H1 (cell line): ENCODE results near the gene ADRM1. TPM values are rescaled to one million over a fixed set of nuclear protein-coding genes. Genes with fewer than 3 reads are reported as not detected.

Source experiments
- CTCF ChIA-PET: fragments of 300-600 bp; sonication (Branson Sonifier 250); formaldehyde crosslinking; loops from one replicate; lab custom pipeline; 2021; ENCODE audit not compliant: partially characterized antibody; lab: Charles Lee
- POLR2A ChIA-PET: fragments of 300-600 bp; sonication (Branson Sonifier 250); formaldehyde crosslinking; loops from one replicate; lab custom pipeline; 2021; ENCODE audit warnings: inconsistent platforms; ENCODE audit not compliant: partially characterized antibody; lab: Charles Lee
- DNase-seq, 2 experiments: peaks; one replicate each; pipeline versions ENCODE4 v3.0.0 to v3.0.0-alpha.2; 2010 to 2022; ENCODE audit warnings: low spot score in 2 of 2, low read depth in 1 of 2, mixed read lengths in 1 of 2
- FAIRE-seq: peaks from 2 replicates; lab custom pipeline; 2011; peaks lifted over from hg19 to GRCh38; lab: Jason Lieb, UNC
- H2AFZ ChIP-seq: 2 replicates; pipeline ENCODE4 v1.8.1; 2012; ENCODE audit warnings: low read length, inconsistent platforms
- H2AK5ac ChIP-seq: 2 replicates; pipeline ENCODE4 v1.6.1; 2013; ENCODE audit warnings: low read depth, low read length
- H2BK120ac ChIP-seq: replicated peaks from 2 replicates; pipeline ENCODE3; 2013; ENCODE audit warnings: low read depth, low read length, inconsistent platforms
- H2BK12ac ChIP-seq: 2 replicates; pipeline ENCODE4 v1.6.1; 2013; ENCODE audit warnings: low read depth, low read length
- H2BK15ac ChIP-seq: 2 replicates; pipeline ENCODE4 v1.6.1; 2013; ENCODE audit warnings: low read length
- H2BK20ac ChIP-seq: 2 replicates; pipeline ENCODE4 v1.6.1; 2013; ENCODE audit warnings: low read length
- H2BK5ac ChIP-seq: 2 replicates; pipeline ENCODE4 v1.6.1; 2013; ENCODE audit warnings: low read depth, low read length
- H3K14ac ChIP-seq: 2 replicates; pipeline ENCODE4 v1.6.1; 2013; ENCODE audit warnings: inconsistent platforms; ENCODE audit not compliant: insufficient read length
- H3K18ac ChIP-seq: 2 replicates; pipeline ENCODE4 v1.6.1; 2013; ENCODE audit warnings: low read length; ENCODE audit errors: extremely low read depth
- H3K23ac ChIP-seq: 2 replicates; pipeline ENCODE4 v1.6.1; 2013; ENCODE audit warnings: inconsistent platforms; ENCODE audit not compliant: insufficient read length
- H3K23me2 ChIP-seq: 2 replicates; pipeline ENCODE4 v1.6.1; 2013; ENCODE audit warnings: low read depth, low read length
- H3K27ac ChIP-seq: 2 replicates; pipeline ENCODE4 v1.6.1; 2011; ENCODE audit warnings: low read depth, low read length, inconsistent platforms
- H3K27me3 ChIP-seq, 4 experiments: replicated peaks in 1 of 4; 1 replicate in 1 of 4; 2 replicates in 3 of 4; pipeline versions ENCODE4 v1.6.1 to v1.8.1; 2011 to 2013; ENCODE audit warnings: low read length in 3 of 4, mild to moderate bottlenecking in 3 of 4, inconsistent platforms in 2 of 4, mixed read lengths in 2 of 4, moderate library complexity in 1 of 4; ENCODE audit not compliant: control insufficient read depth in 3 of 4, insufficient read depth in 3 of 4; ENCODE audit errors: extremely low read depth in 1 of 4
- H3K36me3 ChIP-seq, 4 experiments: 2 replicates each; pipeline versions ENCODE4 v1.6.1 to v1.8.1; 2011 to 2013; ENCODE audit warnings: mild to moderate bottlenecking in 4 of 4, low read length in 3 of 4, moderate library complexity in 2 of 4, control low read depth in 1 of 4, inconsistent platforms in 1 of 4; ENCODE audit not compliant: insufficient read depth in 4 of 4, control insufficient read depth in 2 of 4
- H3K4ac ChIP-seq: replicated peaks from 2 replicates; pipeline ENCODE3; 2013; ENCODE audit warnings: low read length, low read depth, mixed read lengths, inconsistent platforms; ENCODE audit not compliant: insufficient read length
- H3K4me1 ChIP-seq, 4 experiments: replicated peaks in 1 of 4; 1 replicate in 1 of 4; 2 replicates in 3 of 4; pipeline versions ENCODE4 v1.6.1 to v1.8.1; 2011 to 2013; ENCODE audit warnings: low read length in 3 of 4, inconsistent platforms in 2 of 4, mixed read lengths in 1 of 4; ENCODE audit not compliant: insufficient read depth in 4 of 4, control insufficient read depth in 3 of 4
- H3K4me2 ChIP-seq, 2 experiments: 2 replicates each; pipeline versions ENCODE4 v1.6.1 to v1.8.1; 2011 to 2013; ENCODE audit warnings: low read depth in 2 of 2, low read length in 2 of 2, control low read depth in 1 of 2, inconsistent platforms in 1 of 2, mild to moderate bottlenecking in 1 of 2; ENCODE audit not compliant: insufficient read depth in 1 of 2
- H3K4me3 ChIP-seq, 4 experiments: fragments of 200-600, 300-600 bp in 1 of 4; sonication (generic), shearing (Covaris generic), sonication (Bioruptor Twin) in 1 of 4; 2 replicates each; pipeline versions ENCODE4 v1.5.1 to v1.8.1; 2011 to 2016; ENCODE audit warnings: low read length in 4 of 4, low read depth in 3 of 4, control low read depth in 2 of 4, inconsistent platforms in 2 of 4, mild to moderate bottlenecking in 2 of 4, mixed read lengths in 1 of 4, moderate library complexity in 1 of 4; ENCODE audit not compliant: insufficient read depth in 2 of 4; ENCODE audit errors: extremely low read depth in 1 of 4
- H3K56ac ChIP-seq: replicated peaks from 2 replicates; pipeline ENCODE3; 2013; ENCODE audit warnings: low read depth, mild to moderate bottlenecking, mixed read lengths, low read length, inconsistent platforms; ENCODE audit not compliant: insufficient read length
- H3K79me1 ChIP-seq: 2 replicates; pipeline ENCODE4 v1.6.1; 2013; ENCODE audit warnings: low read depth, low read length, control low read depth
- H3K79me2 ChIP-seq, 2 experiments: 2 replicates each; pipeline versions ENCODE4 v1.6.1 to v1.8.1; 2012 to 2013; ENCODE audit warnings: low read length in 2 of 2, mild to moderate bottlenecking in 2 of 2, inconsistent platforms in 1 of 2; ENCODE audit not compliant: insufficient read depth in 2 of 2, control insufficient read depth in 1 of 2
- H3K9ac ChIP-seq, 4 experiments: replicated peaks in 1 of 4; 1 replicate in 1 of 4; 2 replicates in 3 of 4; pipeline versions ENCODE4 v1.6.1 to v1.8.1; 2011 to 2013; ENCODE audit warnings: low read depth in 3 of 4, low read length in 3 of 4, control low read depth in 2 of 4, mild to moderate bottlenecking in 2 of 4, moderate library complexity in 2 of 4, inconsistent platforms in 1 of 4; ENCODE audit errors: extremely low read depth in 1 of 4
- H3K9me3 ChIP-seq, 2 experiments: 2 replicates each; pipeline versions ENCODE4 v1.6.1 to v1.8.1; 2012 to 2013; ENCODE audit warnings: mild to moderate bottlenecking in 2 of 2, moderate library complexity in 2 of 2, control low read depth in 1 of 2, inconsistent platforms in 1 of 2, low read depth in 1 of 2, low read length in 1 of 2, mixed read lengths in 1 of 2; ENCODE audit not compliant: insufficient read depth in 2 of 2
- H4K20me1 ChIP-seq, 2 experiments: replicated peaks in 1 of 2; 2 replicates each; pipeline versions ENCODE3 to v1.8.1; 2011 to 2013; ENCODE audit warnings: inconsistent platforms in 2 of 2, low read length in 2 of 2, mild to moderate bottlenecking in 1 of 2; ENCODE audit not compliant: insufficient read depth in 2 of 2, control insufficient read depth in 1 of 2
- H4K5ac ChIP-seq: 2 replicates; pipeline ENCODE4 v1.6.1; 2013; ENCODE audit warnings: low read length, low read depth, mixed read lengths, inconsistent platforms; ENCODE audit not compliant: insufficient read length
- H4K8ac ChIP-seq: 2 replicates; pipeline ENCODE4 v1.8.0; 2013; ENCODE audit warnings: mild to moderate bottlenecking, moderate library complexity, low read length, inconsistent platforms; ENCODE audit not compliant: insufficient read depth; ENCODE audit errors: extremely low read depth
- H4K91ac ChIP-seq: replicated peaks from 2 replicates; pipeline ENCODE3; 2013; ENCODE audit warnings: low read length, mixed read lengths, inconsistent platforms; ENCODE audit not compliant: insufficient read length
- ATF2 ChIP-seq: IDR thresholded peaks from 2 replicates; pipeline ENCODE4 v1.6.1; 2012; ENCODE audit warnings: low read length, inconsistent platforms
- BACH1 ChIP-seq: IDR thresholded peaks from 2 replicates; pipeline ENCODE4 v1.6.1; 2012; ENCODE audit warnings: low read length, improper control_type of control experiment
- EP300 ChIP-seq, 2 experiments: IDR thresholded peaks; 1 replicate in 1 of 2; 2 replicates in 1 of 2; pipeline ENCODE4 v1.6.1; 2011 to 2012; ENCODE audit warnings: low read depth in 2 of 2, low read length in 2 of 2, mild to moderate bottlenecking in 2 of 2, borderline replicate concordance in 1 of 2, inconsistent platforms in 1 of 2, moderate library complexity in 1 of 2
- HDAC2 ChIP-seq, 2 experiments: fragments of 300-600 bp in 1 of 2; sonication (generic) in 1 of 2; IDR thresholded peaks; 2 replicates each; pipeline ENCODE4 v1.6.1; 2011 to 2012; ENCODE audit warnings: low read depth in 2 of 2, low read length in 2 of 2, mild to moderate bottlenecking in 2 of 2, moderate library complexity in 2 of 2, borderline replicate concordance in 1 of 2, inconsistent platforms in 1 of 2
- POU5F1 ChIP-seq: IDR thresholded peaks from 2 replicates; pipeline ENCODE4 v1.6.1; 2011; ENCODE audit warnings: low read depth, mild to moderate bottlenecking, low read length, moderate library complexity
- WGBS, 2 experiments: shearing (Covaris generic) in 1 of 2; methylation state at CpG; one replicate each; pipeline versions ENCODE4 v1.1.6 to v1.1.7; 2013 to 2015; ENCODE audit warnings: low lambda C conversion rate in 2 of 2, mixed read lengths in 2 of 2, inconsistent platforms in 1 of 2, low coverage in 1 of 2, missing lambda C conversion rate in 1 of 2; ENCODE audit not compliant: insufficient replicate concordance in 2 of 2, insufficient coverage in 1 of 2, insufficient read length in 1 of 2; ENCODE audit errors: extremely low coverage in 1 of 2, missing lambda C conversion rate in 1 of 2; 5-methylcytosine and 5-hydroxymethylcytosine counted together
- polyA plus RNA-seq, 7 experiments: library from polyadenylated mRNA; depleted of rRNA in 3 of 7; stranded (reverse) in 5 of 7; unstranded in 2 of 7; fragments of >200 nt in 5 of 7; fragments of 200-250 nt in 2 of 7; gene quantifications; 1 replicate in 5 of 7; 2 replicates in 1 of 7; 4 replicates in 1 of 7; pipeline versions ENCODE4 v1.2.1 to v1.2.3, GENCODE V29; 2011 to 2013; ENCODE audit warnings: missing spikeins in 2 of 7, mixed read lengths in 2 of 7
- total RNA-seq: library from RNA; stranded (reverse); fragmentation: NEBNext Ultra II Directional; extraction: Animal tissue kit (Norgen Biotek cat#: 25700); gene quantifications from 2 replicates; pipeline ENCODE4 v1.2.1, GENCODE V29; 2021

The ADRM1 gene
- total and polyA plus RNA-seq, 2 of the 8 experiments (the other 6 are each of a cell fraction or from before 2014, with no cell fraction given) = 126 to 214 TPM

- H3K79me1 ChIP-seq = no peaks in the 10 kb centered on the region; the same call in 1 of the 2 replicates
- H3K27me3 ChIP-seq = no peaks in the 10 kb centered on the region
- peaks cover 24 to 64% (median 51%) of the 10 kb centered on the region in 4 experiments; a peak in 7 of 8 replicates for H3K36me3 ChIP-seq
- no peak overlapping the region for H4K5ac ChIP-seq
- no peaks in the 10 kb centered on the region for H3K79me2 ChIP-seq
- POLR2A ChIA-PET = interaction anchor here (1.3 to 12.3 kb wide), 9 partner anchors 14 to 37 kb away, joined by 3 to 95 read pairs (median 5); no protein-coding TSS in a partner anchor
- H2BK20ac ChIP-seq = no peak overlapping the region
- H3K9ac ChIP-seq = no peak overlapping the region
- no peak overlapping the region for H3K4me2 ChIP-seq
- H2BK12ac ChIP-seq = no peak overlapping the region
- H2AFZ ChIP-seq = no peak overlapping the region
- H4K20me1 ChIP-seq = peaks cover 0 to 10% of the 10 kb centered on the region in 2 experiments
- no peak overlapping the region for H3K4me3 ChIP-seq
- H3K4ac ChIP-seq = no peak overlapping the region
- no peak overlapping the region for H4K8ac ChIP-seq
- H4K91ac ChIP-seq = no peak overlapping the region
- H3K18ac ChIP-seq = no peak overlapping the region
- H2AK5ac ChIP-seq = no peak overlapping the region
- CTCF ChIA-PET = interaction anchor here (1.4 to 3.6 kb wide), 7 partner anchors 13 to 47 kb away, joined by 4 to 17 read pairs (median 5); no protein-coding TSS in a partner anchor
- no peak overlapping the region for H3K23ac ChIP-seq
- H2BK5ac ChIP-seq = no peak overlapping the region
- H3K14ac ChIP-seq = no peak overlapping the region
- FAIRE-seq (no peak), DNase-seq (no peak)
- H3K23me2 ChIP-seq = no peaks in the 10 kb centered on the region
- no peak overlapping the region for H2BK15ac ChIP-seq
- no peaks in the 10 kb centered on the region; a peak in 1 of 4 replicates for H3K9me3 ChIP-seq
- H2BK120ac ChIP-seq = no peak overlapping the region
- no peaks in the 10 kb centered on the region for H3K4me1 ChIP-seq
- 95% methylated on average over 5 of the region's 5 CpGs; no CpG with 5 or more reads in 1 of the 2 experiments for WGBS, 2 experiments
- no peak overlapping the region for H3K56ac ChIP-seq
- no peak overlapping the region for H3K27ac ChIP-seq
- TF ChIP-seq HDAC2 (IDR thresholded peaks at IDR 0.05; ENCODE audit: borderline replicate concordance in 1 of 2, low read depth in 2 of 2, low read length in 2 of 2) (no peak), EP300 (IDR thresholded peaks at IDR 0.05; ENCODE audit: borderline replicate concordance in 1 of 2, low read depth in 2 of 2, low read length in 2 of 2) (no peak), ATF2 (no peak), POU5F1 (no peak), BACH1 (no peak)
These were observed 41.3 kb downstream of the ADRM1 start for GRCh38 chr20:62344092-62344491.
